Endothelial cell of umbilical vein (primary cell): ENCODE measurements around the gene ZNF778. TPM values are rescaled to one million over a fixed set of nuclear protein-coding genes. Genes with fewer than 3 reads are reported as not detected.
A peak's percentile ranks its signal among the peaks of the same experiment; 100 is the strongest.

Experiments
- BruUV-seq: library from RNA; stranded (reverse); fragments of 400-500 nt; replicated peaks from 2 replicates; lab custom pipeline; 2021; lab: Mats Ljungman, UMichigan
- CTCF ChIA-PET: fragments of 300-600, 350-600 bp; sonication (Branson Sonifier 250); formaldehyde crosslinking; loops from one replicate; lab custom pipeline; 2021; ENCODE audit warnings: antibody characterized with exemption, inconsistent platforms; lab: Charles Lee
- POLR2A ChIA-PET: fragments of 300-600, 350-600 bp; sonication (Branson Sonifier 250); formaldehyde crosslinking; loops from one replicate; lab custom pipeline; 2021; ENCODE audit warnings: antibody characterized with exemption, inconsistent platforms; lab: Charles Lee
- DNase-seq: peaks from one replicate; pipeline ENCODE4 v3.0.0-alpha.2; 2011; ENCODE audit warnings: low read depth, low spot score
- FAIRE-seq: peaks from 2 replicates; lab custom pipeline; 2011; peaks lifted over from hg19 to GRCh38; lab: Jason Lieb, UNC
- H2AFZ ChIP-seq: 2 replicates; pipeline ENCODE4 v1.6.0; 2012; ENCODE audit warnings: low read depth, low read length, control low read depth, inconsistent platforms
- H3K27ac ChIP-seq: 2 replicates; pipeline ENCODE4 v1.5.1; 2011; ENCODE audit warnings: low read depth, mild to moderate bottlenecking, control low read depth, low read length, moderate library complexity; ENCODE audit not compliant: insufficient read depth
- H3K27me3 ChIP-seq, 2 experiments: 2 replicates each; pipeline versions ENCODE4 v1.6.0 to v1.6.1; 2011; ENCODE audit warnings: low read length in 2 of 2, mixed read lengths in 1 of 2; ENCODE audit not compliant: control insufficient read depth in 2 of 2, insufficient read depth in 2 of 2
- H3K36me3 ChIP-seq, 2 experiments: 2 replicates in 1 of 2; 3 replicates in 1 of 2; pipeline ENCODE4 v1.5.1; 2011; ENCODE audit warnings: low read length in 2 of 2, mild to moderate bottlenecking in 1 of 2, moderate library complexity in 1 of 2; ENCODE audit not compliant: control insufficient read depth in 2 of 2, insufficient read depth in 2 of 2; ENCODE audit errors: extremely low read depth in 1 of 2
- H3K4me1 ChIP-seq: 3 replicates; pipeline ENCODE4 v1.5.1; 2011; ENCODE audit warnings: mild to moderate bottlenecking, low read length; ENCODE audit not compliant: control insufficient read depth, insufficient read depth; ENCODE audit errors: extremely low read depth
- H3K4me2 ChIP-seq: 2 replicates; pipeline ENCODE4 v1.6.1; 2011; ENCODE audit warnings: low read length, control low read depth, mixed read lengths; ENCODE audit not compliant: insufficient read depth
- H3K4me3 ChIP-seq, 3 experiments: fragments of 200-600 bp in 1 of 3; sonication (generic), shearing (Covaris generic) in 1 of 3; replicated peaks in 1 of 3; 2 replicates each; pipeline ENCODE4 v1.5.1; 2011 to 2016; ENCODE audit warnings: control low read depth in 3 of 3, low read length in 3 of 3, mild to moderate bottlenecking in 2 of 3, inconsistent platforms in 1 of 3, low read depth in 1 of 3, moderate library complexity in 1 of 3; ENCODE audit not compliant: insufficient read depth in 1 of 3
- H3K79me2 ChIP-seq: 2 replicates; pipeline ENCODE4 v1.6.0; 2012; ENCODE audit warnings: low read length, inconsistent platforms; ENCODE audit not compliant: control insufficient read depth, insufficient read depth
- H3K9ac ChIP-seq: replicated peaks from 2 replicates; pipeline ENCODE3; 2011; ENCODE audit warnings: low read length, control low read depth; ENCODE audit not compliant: insufficient read depth; ENCODE audit errors: extremely low read depth
- H3K9me1 ChIP-seq: replicated peaks from 3 replicates; pipeline ENCODE4 v1.6.0; 2011; ENCODE audit warnings: mild to moderate bottlenecking, low read length; ENCODE audit not compliant: control insufficient read depth, insufficient read depth; ENCODE audit errors: extremely low read depth
- H3K9me3 ChIP-seq: replicated peaks from 2 replicates; pipeline ENCODE4 v1.5.1; 2012; ENCODE audit warnings: low read length, inconsistent platforms; ENCODE audit not compliant: control insufficient read depth, insufficient read depth
- H4K20me1 ChIP-seq: replicated peaks from 2 replicates; pipeline ENCODE3; 2011; ENCODE audit warnings: mild to moderate bottlenecking, low read length; ENCODE audit not compliant: control insufficient read depth, insufficient read depth; ENCODE audit errors: extremely low read depth
- EZH2 ChIP-seq: IDR thresholded peaks from 2 replicates; pipeline ENCODE4 v1.6.1; 2012; ENCODE audit warnings: borderline replicate concordance, low read depth, mild to moderate bottlenecking, moderate library complexity, low read length, inconsistent platforms; ENCODE audit not compliant: severe bottlenecking
- FOS ChIP-seq: IDR thresholded peaks from 2 replicates; pipeline ENCODE4 v1.6.1; 2011; ENCODE audit warnings: mild to moderate bottlenecking, low read length, moderate library complexity, borderline replicate concordance; ENCODE audit not compliant: insufficient read depth
- GATA2 ChIP-seq: IDR thresholded peaks from 2 replicates; pipeline ENCODE4 v1.7.0; 2011; ENCODE audit warnings: low read depth, mild to moderate bottlenecking, moderate library complexity, mixed read lengths, low read length; ENCODE audit not compliant: insufficient read length, insufficient read depth
- JUN ChIP-seq: IDR thresholded peaks from 2 replicates; pipeline ENCODE4 v1.6.1; 2011; ENCODE audit warnings: borderline replicate concordance, low read depth; ENCODE audit not compliant: insufficient read length, insufficient read depth
- MAX ChIP-seq: IDR thresholded peaks from 2 replicates; pipeline ENCODE4 v1.6.1; 2011; ENCODE audit not compliant: insufficient read depth, insufficient read length
- MYC ChIP-seq: IDR thresholded peaks from one replicate; pipeline ENCODE4 v1.6.1; 2011; ENCODE audit warnings: mild to moderate bottlenecking, low read depth, low read length
- POLR2A ChIP-seq: IDR thresholded peaks from 2 replicates; pipeline ENCODE4 v1.6.1; 2012; ENCODE audit warnings: low read depth, mild to moderate bottlenecking, control low read depth, low read length
- POLR2AphosphoS5 ChIP-seq: IDR thresholded peaks from 2 replicates; pipeline ENCODE4 v1.6.1; 2012; ENCODE audit warnings: low read depth, mild to moderate bottlenecking, control low read depth, low read length, moderate library complexity; ENCODE audit not compliant: insufficient read depth
- dilution Hi-C: fragments of 300-500 bp; cut with MboI; formaldehyde crosslinking; loops from one replicate; pipeline ENCODE4 v1.15.0; 2019; ENCODE audit warnings: low sequenced_read_pairs; ENCODE audit not compliant: extremely low pct_ligation_motif_present
- intact Hi-C: fragments of 100-400 bp; cut with micrococcal nuclease; formaldehyde crosslinking; loops from one replicate; pipeline ENCODE4 v1.10.0; 2022
- polyA plus RNA-seq, 4 experiments: library from polyadenylated mRNA; depleted of rRNA in 3 of 4; stranded (reverse) in 3 of 4; unstranded in 1 of 4; fragments of >200 nt; gene quantifications; 2 replicates each; pipeline versions ENCODE4 v1.2.1 to v1.2.3, GENCODE V29; 2011 to 2012; ENCODE audit warnings: missing spikeins in 1 of 4
- total RNA-seq: library from RNA; stranded (reverse); gene quantifications from 2 replicates; pipeline ENCODE4 v1.2.3, GENCODE V29; 2021
- TF ChIP-seq, protein P1 (sequence below), 2 donors: IDR thresholded peaks; 1 replicate in 1 of 2; 2 replicates in 1 of 2; pipeline ENCODE4 v1.5.1; 2011; ENCODE audit warnings: low read length in 2 of 2, mild to moderate bottlenecking in 2 of 2, moderate library complexity in 2 of 2, control low read depth in 1 of 2, inconsistent platforms in 1 of 2, low read depth in 1 of 2; ENCODE audit not compliant: insufficient read depth in 1 of 2; ENCODE audit errors: extremely low read depth in 1 of 2

ZNF778 gene
- total and polyA plus RNA-seq, 2 donors (not counting 3 experiments of a cell fraction or from before 2014, with no cell fraction given): 3.8 to 10.9 TPM

DNA sequence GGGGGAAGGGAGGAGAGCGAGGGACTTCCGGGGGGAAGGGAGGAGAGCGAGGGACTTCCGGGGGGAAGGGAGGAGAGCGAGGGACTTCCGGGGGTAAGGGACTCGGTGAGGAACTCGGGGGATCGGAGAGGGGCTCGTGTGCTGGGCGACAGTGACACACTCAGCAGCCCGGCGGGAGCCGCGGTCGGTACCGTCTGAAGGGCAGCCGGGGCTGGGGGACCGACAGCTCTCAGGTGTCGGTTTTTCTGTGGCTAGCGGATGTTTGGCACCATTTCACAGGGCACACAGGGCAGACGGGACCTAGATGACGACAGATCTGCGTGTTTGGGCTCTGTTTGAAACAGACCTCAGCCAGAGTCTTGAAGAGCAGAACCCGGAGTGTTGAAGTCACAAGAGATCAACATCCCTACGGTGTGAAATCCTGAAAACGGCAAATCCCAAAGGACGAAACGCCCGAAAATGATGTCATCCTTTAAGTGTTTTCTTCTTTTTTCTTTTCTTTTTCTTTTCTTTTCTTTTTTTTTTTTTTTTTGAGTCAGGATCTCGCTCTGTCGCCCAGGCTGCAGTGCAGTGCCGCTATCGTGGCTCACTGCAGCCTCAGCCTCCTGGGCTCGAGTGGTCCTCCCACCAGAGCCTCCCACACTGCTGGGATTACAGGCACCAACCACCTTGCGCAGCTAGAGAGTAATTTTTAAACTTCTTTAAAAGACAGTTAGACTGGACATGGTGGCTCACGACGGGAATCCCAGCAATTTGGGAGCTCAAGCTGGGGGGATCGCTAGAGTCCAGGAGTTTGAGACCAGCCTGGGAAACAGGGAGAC lies 23.9 kb downstream of the ZNF778 start:
- ChIA-PET CTCF (interaction anchor here (0.9 to 2.5 kb wide), 3 partner anchors 15 to 26 kb away, joined by 3 to 9 read pairs (median 4); partner anchors contain the start of gene ZNF778), POLR2A (no interaction called here)
- Histone ChIP-seq H3K79me2 (no peaks in the 10 kb centered on the region), H2AFZ (peak overlapping the region; percentile 77), H3K9me3 (no peaks in the 10 kb centered on the region), H3K4me2 (peak overlapping the region; percentile 95), H3K4me1 (peaks cover 5% of the 10 kb centered on the region), H4K20me1 (no peaks in the 10 kb centered on the region), H3K36me3 (no peaks in the 10 kb centered on the region), H3K27ac (peak overlapping the region; percentile 49), H3K27me3 (no peaks in the 10 kb centered on the region), H3K9ac (peak overlapping the region; percentile 58), H3K9me1 (no peaks in the 10 kb centered on the region), H3K4me3 (peak overlapping the region; percentile 35 to 72 (median 53))
- dilution Hi-C loops: no loop called here
- FAIRE-seq (peak; percentile 55), DNase-seq (peak; percentile 54)
- no peak for TF ChIP-seq GATA2
- TF ChIP-seq FOS: no peak
- peak; percentile 10 for TF ChIP-seq JUN
- no peak for TF ChIP-seq MYC
- TF ChIP-seq POLR2A: no peak
- no peak for TF ChIP-seq EZH2
- peak; percentile 63 for TF ChIP-seq POLR2AphosphoS5
- TF ChIP-seq MAX: no peak
- TF ChIP-seq, protein P1, sequence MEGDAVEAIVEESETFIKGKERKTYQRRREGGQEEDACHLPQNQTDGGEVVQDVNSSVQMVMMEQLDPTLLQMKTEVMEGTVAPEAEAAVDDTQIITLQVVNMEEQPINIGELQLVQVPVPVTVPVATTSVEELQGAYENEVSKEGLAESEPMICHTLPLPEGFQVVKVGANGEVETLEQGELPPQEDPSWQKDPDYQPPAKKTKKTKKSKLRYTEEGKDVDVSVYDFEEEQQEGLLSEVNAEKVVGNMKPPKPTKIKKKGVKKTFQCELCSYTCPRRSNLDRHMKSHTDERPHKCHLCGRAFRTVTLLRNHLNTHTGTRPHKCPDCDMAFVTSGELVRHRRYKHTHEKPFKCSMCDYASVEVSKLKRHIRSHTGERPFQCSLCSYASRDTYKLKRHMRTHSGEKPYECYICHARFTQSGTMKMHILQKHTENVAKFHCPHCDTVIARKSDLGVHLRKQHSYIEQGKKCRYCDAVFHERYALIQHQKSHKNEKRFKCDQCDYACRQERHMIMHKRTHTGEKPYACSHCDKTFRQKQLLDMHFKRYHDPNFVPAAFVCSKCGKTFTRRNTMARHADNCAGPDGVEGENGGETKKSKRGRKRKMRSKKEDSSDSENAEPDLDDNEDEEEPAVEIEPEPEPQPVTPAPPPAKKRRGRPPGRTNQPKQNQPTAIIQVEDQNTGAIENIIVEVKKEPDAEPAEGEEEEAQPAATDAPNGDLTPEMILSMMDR (IDR thresholded peaks at IDR 0.05; ENCODE audit: extremely low read depth in 1 of 2, insufficient read depth in 1 of 2, low read depth in 1 of 2, low read length in 2 of 2): no peak
- intact Hi-C loops: no loop called here
- BruUV-seq: TSS peak; percentile 91
